Ishikawa (cell line): ENCODE measurements around the gene TFF1.

ENCODE experiments used
- CEBPB ChIP-seq: IDR thresholded peaks from 2 replicates; pipeline ENCODE4 v1.6.1; 2012
- CREB1 ChIP-seq: IDR thresholded peaks from 2 replicates; pipeline ENCODE4 v1.6.1; 2012; ENCODE audit warnings: low read depth
- EGR1 ChIP-seq: IDR thresholded peaks from 2 replicates; pipeline ENCODE4 v1.6.1; 2012
- EP300 ChIP-seq: IDR thresholded peaks from 2 replicates; pipeline ENCODE4 v1.6.1; 2012; ENCODE audit warnings: borderline replicate concordance
- FOXM1 ChIP-seq: IDR thresholded peaks from 2 replicates; pipeline ENCODE4 v1.6.1; 2012; ENCODE audit warnings: low read depth, borderline replicate concordance
- MAX ChIP-seq: IDR thresholded peaks from 2 replicates; pipeline ENCODE4 v1.6.1; 2012
- NFIC ChIP-seq: IDR thresholded peaks from 2 replicates; pipeline ENCODE4 v1.6.1; 2012
- RAD21 ChIP-seq: IDR thresholded peaks from 2 replicates; pipeline ENCODE4 v1.6.1; 2012; ENCODE audit warnings: low read depth
- REST ChIP-seq: IDR thresholded peaks from 2 replicates; pipeline ENCODE4 v1.6.1; 2012; ENCODE audit warnings: low read depth, mild to moderate bottlenecking
- TAF1 ChIP-seq: IDR thresholded peaks from 2 replicates; pipeline ENCODE4 v1.6.1; 2012; ENCODE audit warnings: low read depth, mild to moderate bottlenecking
- TCF12 ChIP-seq: IDR thresholded peaks from 2 replicates; pipeline ENCODE4 v1.6.1; 2012; ENCODE audit warnings: low read depth
- TEAD4 ChIP-seq: IDR thresholded peaks from 2 replicates; pipeline ENCODE4 v1.6.1; 2012
- USF1 ChIP-seq: IDR thresholded peaks from 2 replicates; pipeline ENCODE4 v1.6.1; 2012
- YY1 ChIP-seq: IDR thresholded peaks from 2 replicates; pipeline ENCODE4 v1.6.1; 2012; ENCODE audit warnings: low read depth
- ZBTB7A ChIP-seq: IDR thresholded peaks from 2 replicates; pipeline ENCODE4 v1.6.1; 2012; ENCODE audit warnings: low read depth

The TFF1 gene

GRCh38 chr21:42317826-42318746 is 48.2 kb downstream of the TFF1 start:
- TF ChIP-seq FOXM1 (no peak), YY1 (no peak), CREB1 (no peak), RAD21 (no peak), MAX (no peak), USF1 (no peak), EGR1 (no peak), REST (no peak), CEBPB (no peak), TEAD4 (no peak), EP300 (no peak), TAF1 (no peak), TCF12 (no peak), NFIC (no peak), ZBTB7A (no peak)

- TF ChIP-seq NFIC (no peak), ZBTB7A (no peak), RAD21 (no peak), EP300 (no peak), USF1 (no peak)
Observed at GRCh38 chr21:42317341-42317741, 49.0 kb downstream of the TFF1 start.

- no peak for TF ChIP-seq TEAD4
- TF ChIP-seq EP300: no peak
- no peak for TF ChIP-seq YY1
- TF ChIP-seq RAD21: no peak
- TF ChIP-seq EGR1: no peak
- TF ChIP-seq TCF12: no peak
- no peak for TF ChIP-seq NFIC
- no peak for TF ChIP-seq USF1
- TF ChIP-seq CEBPB: no peak
- no peak for TF ChIP-seq CREB1
- TF ChIP-seq TAF1: no peak
- no peak for TF ChIP-seq FOXM1
Observed at GRCh38 chr21:42316891-42317290, 49.4 kb downstream of the TFF1 start.

- TF ChIP-seq USF1 (no peak), TCF12 (no peak), FOXM1 (no peak)
Observed at GRCh38 chr21:42315296-42315891, 50.9 kb downstream of the TFF1 start, which contains the start of gene TFF3. TFF3 (minus strand) TSS chr21:42315409; CDS start chr21:42315374, 35 bp downstream.

GRCh38 chr21:42314616-42315295 is 51.6 kb downstream of the TFF1 start:
- no peak for TF ChIP-seq ZBTB7A
- TF ChIP-seq TEAD4: no peak
- no peak for TF ChIP-seq MAX
- no peak for TF ChIP-seq YY1
- no peak for TF ChIP-seq CREB1
- TF ChIP-seq USF1: no peak
- no peak for TF ChIP-seq TAF1
- no peak for TF ChIP-seq EP300

GRCh38 chr21:42313501-42313969 is 52.8 kb downstream of the TFF1 start:
- no peak for TF ChIP-seq TEAD4
- TF ChIP-seq ZBTB7A: no peak
- TF ChIP-seq RAD21: no peak
- no peak for TF ChIP-seq NFIC
- no peak for TF ChIP-seq REST
